ENCODE results near the gene GBF1. TPM values are rescaled to one million over a fixed set of nuclear protein-coding genes. Genes with fewer than 3 reads are reported as not detected.
"Not testable (repeated sequence)": the region's sequence is repeated elsewhere in the genome, so short reads cannot be mapped to it uniquely, and the experiment has no call there.

Gene GBF1
- total RNA-seq = 42.8 and 53.8 TPM in 2 replicates

GRCh38 chr10:102245082-102245931 lies at the start of gene GBF1:
Gene GBF1, plus strand, starts transcription at chr10:102245532. Its CDS starts 13,407 bp downstream, at chr10:102258939.
- peak; percentile 100 for DNase-seq (ENCODE audit: extremely low read depth, low read depth, low spot score)

DNA sequence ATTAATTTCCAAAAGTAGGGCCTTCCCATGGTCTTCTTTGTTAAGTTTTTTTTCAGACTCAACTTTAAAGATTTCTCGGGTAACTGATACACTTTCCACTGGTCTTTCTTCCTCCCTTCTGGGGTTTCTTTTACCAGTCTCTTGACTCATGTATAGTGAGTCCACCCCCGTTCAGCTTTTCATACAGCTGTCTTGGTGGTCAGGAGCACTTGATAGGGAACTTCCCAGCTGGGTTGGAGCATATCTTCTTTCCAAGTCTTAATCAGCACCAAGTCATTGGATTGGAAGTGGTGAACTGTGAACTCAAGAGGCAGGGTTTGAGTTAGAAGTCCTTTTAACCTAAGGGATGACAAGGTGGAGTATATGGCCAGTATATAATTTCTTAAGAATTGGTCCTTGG lies 48.4 kb upstream of the GBF1 start:
- DNase-seq (ENCODE audit: extremely low read depth, low read depth, low spot score) = no peak

DNA sequence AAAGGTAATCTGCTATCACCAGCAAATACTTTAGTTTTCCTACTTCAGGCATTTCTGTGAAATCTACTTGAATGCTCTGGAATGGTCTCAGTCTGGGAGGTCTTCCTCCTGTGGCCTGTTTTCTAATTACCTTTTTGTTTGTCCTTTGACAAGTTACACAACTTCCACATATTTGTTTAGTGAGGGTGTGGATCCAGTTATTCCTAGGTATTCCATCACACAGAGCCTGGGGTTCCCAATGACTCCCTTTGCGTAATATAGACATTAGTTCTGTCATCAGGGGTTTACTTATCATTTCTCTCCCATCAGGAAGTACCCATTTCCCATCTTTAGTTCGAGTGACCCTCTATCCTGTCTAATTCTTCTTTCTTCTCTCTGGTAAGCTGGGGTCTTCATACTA lies 47.3 kb upstream of the GBF1 start:
- no peak for DNase-seq (ENCODE audit: extremely low read depth, low read depth, low spot score)

DNA sequence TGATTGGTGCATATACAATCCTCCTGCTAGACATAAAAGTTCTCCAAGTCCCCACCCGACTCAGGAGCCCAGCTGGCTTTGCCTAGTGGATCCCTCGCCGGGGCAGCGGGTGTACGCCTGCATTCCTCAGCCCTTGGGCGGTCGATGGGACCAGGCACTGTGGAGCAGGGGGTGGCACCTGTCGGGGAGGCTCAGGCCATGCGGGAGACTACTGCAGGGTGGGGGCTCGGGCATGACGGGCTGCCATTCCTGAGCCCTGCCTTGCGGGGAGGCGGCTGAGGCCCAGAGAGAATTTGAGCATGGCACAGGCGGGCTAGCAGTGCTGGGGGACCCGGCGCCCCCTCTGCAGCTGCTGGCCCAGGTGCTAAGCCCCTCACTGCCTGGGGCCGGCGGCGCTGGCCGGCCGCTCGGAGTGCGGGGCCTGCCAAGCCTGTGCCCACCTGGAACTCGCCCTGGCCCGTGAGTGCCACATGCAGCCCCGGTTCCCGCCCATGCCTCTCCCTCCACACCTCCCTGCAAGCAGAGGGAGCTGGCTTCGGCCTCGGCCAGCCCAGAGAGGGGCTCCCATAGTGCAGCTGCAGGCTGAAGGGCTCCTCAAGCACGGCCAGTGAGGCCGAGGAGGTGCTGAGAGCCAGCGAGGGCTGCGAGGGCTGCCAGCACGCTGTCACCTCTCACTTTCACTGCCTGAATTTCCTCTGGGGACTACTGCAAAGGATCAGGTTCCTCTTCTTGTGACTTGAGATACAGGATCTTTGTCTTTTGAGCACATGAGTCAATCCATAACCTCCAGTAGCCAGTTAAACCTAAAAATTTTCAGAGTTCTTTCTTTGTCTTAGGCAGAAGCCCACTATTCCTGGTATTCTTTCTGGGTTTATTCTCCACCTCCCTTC lies 44.3 kb upstream of the GBF1 start:
- DNase-seq (ENCODE audit: extremely low read depth, low read depth, low spot score) = no peak

DNA sequence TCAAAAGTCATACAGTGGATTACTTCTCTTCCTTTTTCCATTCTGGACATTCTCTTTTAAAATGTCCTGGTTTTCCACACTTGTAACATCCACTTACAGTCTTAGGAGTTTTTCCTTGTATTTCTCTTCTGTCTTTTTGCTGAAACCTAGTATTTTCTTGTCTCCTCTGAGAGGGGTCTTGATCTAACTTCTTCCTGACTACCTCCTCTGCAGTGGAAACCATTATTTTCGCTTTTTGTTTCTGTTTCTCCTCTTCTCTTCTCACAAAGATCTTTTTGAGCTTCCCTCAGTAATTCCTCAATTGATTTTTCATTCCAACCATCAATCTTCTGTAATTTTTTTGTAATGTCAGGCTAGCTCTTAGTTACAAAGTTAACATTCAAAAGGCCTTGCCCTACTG lies 42.9 kb upstream of the GBF1 start:
- DNase-seq (ENCODE audit: extremely low read depth, low read depth, low spot score) = no peak

DNA sequence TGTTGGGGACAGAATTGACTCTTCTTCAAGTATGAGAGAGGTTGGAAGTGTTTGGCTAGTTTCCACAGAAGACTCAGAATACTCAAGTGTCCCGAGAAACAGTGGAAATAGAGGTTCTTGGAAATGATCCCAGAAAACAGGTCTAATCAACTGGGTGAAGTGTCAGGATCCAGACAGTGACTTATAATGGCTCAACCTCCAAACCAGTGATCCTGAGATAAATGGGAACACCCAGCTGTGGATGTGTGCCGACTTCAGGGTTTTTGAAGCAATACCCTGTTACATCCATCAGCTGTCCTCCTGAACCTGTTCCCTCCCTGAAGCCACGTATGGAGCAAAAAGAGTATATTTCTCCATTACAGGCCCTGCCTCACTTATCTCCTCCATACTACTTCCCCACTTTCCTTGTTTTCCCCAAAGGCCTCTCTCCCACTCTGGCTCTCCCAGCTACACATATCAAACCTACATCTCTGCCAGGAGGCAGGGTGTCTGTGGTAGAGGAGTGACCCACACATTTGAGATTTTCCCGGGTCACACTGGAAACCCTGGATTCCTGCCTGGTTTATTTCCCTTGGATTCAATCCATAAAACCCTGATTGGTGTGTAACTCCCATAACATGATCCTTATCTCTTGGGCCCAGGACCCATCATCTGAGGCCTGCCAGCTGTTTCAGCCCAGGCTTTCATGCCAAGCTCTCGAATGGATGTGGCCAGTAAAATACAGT lies 36.9 kb upstream of the GBF1 start:
- DNase-seq (ENCODE audit: extremely low read depth, low read depth, low spot score) = no peak

GRCh38 chr10:102211615-102212299 lies 33.6 kb upstream of the GBF1 start:
- DNase-seq (ENCODE audit: extremely low read depth, low read depth, low spot score) = no peak

DNA sequence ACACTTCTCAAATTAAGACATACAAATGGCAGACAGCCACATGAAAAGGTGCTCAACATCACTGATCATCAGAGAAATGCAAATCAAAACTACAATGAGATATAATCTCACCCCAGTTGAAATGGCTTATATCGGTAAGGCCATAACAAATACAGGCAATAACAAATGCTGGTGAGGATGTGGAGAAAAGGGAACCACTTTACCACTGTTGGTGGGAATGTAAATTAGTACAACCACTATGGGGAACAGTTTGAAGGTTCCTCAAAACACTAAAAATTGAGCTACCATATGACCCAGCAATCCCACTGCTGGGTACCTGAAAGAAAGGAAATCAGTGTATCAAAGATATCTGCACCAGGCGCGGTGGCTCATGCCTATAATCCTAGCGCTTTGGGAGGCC lies 31.7 kb upstream of the GBF1 start:
- not testable (repeated sequence) for DNase-seq (ENCODE audit: extremely low read depth, low read depth, low spot score)

GRCh38 chr10:102219370-102219769 lies 26.0 kb upstream of the GBF1 start:
- no peak for DNase-seq (ENCODE audit: extremely low read depth, low read depth, low spot score)

GRCh38 chr10:102220612-102221011 lies 24.7 kb upstream of the GBF1 start:
- no peak for DNase-seq (ENCODE audit: extremely low read depth, low read depth, low spot score)

DNA sequence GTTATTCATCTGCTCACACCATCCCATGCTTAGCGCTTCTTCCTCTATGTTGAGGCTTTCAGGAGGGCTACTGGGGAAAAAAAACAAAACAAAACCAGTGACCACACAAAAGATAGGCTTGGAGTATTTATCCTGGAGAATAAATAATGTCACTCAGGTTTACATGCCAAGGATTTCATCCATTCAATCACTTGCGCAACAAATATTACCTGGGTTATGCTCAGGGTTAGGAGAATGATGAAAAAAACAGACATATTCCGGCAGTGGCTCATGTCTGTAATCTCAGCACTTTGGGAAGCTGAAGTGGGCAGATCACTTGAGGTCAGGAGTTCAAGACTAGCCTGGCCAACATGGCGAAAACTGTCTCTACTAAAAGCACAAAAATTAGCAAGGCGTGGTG lies 22.5 kb upstream of the GBF1 start:
- no peak for DNase-seq (ENCODE audit: extremely low read depth, low read depth, low spot score)

DNA sequence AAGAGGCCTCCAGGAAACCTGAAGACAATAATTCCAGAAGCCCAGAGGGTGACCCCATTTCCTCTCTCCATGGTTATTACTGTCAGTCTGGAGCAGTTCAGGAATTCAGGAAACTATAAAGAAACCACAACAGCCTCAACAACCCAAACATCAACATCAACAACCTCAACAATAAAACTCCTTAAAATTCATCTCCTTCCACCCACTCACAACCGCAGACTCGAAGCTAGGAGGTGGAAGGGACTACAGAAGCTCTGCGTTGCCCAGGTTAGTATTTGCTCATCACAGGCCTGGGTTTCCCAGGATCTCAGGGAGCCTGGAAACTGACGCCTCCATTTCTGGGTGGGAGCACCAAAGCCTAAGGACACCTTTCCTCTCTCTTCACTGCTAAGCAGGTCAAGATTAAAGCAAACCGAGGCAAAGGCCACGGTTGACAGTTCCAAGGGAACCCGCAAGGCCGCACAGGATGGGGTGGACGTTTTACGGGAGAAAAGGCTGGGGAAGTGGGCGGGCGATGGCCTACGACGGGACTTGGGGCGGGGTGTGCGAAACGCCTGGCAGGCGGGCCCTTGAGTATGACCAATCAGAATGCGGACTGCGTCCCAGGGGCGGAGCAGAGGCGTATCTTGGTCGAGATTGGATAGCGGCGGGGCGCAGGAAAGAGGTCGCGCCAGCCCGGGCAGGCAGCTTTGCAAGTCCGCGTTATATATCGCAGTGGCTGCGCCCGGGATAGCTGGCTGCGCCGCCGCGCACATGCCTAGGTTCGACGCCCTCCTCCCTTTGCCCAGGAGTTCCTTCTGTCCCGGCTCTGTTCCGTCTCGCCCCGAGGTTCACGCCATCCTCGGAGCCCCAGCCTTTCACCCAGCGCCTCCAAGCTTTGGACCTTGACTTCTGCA lies 19.4 kb upstream of the GBF1 start, which contains the start of gene ELOVL3:
Gene ELOVL3, plus strand, starts transcription at position 654 of the 896 bp plus-strand sequence. CDS start 250 bp downstream, outside the sequence.
- DNase-seq (ENCODE audit: extremely low read depth, low read depth, low spot score) = peak; percentile 45

GRCh38 chr10:102226542-102226870 lies 18.8 kb upstream of the GBF1 start:
- no peak for DNase-seq (ENCODE audit: extremely low read depth, low read depth, low spot score)

DNA sequence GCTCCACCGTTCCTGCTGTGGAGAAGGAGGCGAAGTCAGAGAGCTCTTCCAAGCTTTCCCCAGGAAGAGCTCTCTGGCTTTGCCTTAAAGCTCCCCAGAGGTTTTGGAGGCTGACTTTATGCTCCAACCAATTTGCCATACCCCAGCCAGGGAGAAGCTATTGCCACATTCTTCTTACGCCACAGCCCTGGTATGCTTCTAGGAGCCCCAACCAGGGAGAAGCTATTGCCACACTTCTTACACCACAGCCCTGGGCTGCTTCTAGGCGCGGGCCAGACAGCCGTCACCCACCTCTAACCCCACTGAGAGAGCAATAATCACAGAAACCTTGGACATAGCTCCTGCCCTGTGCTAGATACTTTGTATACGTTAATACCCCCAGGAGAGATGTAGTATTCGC lies 18.3 kb upstream of the GBF1 start:
- DNase-seq (ENCODE audit: extremely low read depth, low read depth, low spot score) = no peak

DNA sequence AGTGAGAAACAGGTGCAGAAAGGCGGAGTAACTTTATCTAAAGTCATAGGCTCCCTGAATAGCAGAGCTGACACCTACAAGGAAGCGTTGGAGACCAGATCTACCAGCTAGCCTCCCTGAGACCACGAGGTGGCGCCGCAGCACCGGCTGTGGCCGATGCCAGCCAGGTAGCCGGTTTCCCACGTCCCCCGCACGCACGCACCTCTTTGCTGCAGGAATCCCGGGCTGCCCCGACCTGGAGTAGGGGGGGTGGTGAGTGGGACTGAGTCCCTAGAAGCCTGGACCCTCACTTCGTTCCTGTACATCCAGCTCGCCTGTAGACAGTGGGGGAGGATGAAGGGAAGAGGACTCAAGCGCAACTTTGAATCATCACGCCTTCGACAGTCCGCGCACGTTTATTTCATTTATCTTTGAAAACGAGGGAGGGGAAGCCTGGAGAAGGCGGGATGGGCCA lies 15.5 kb upstream of the GBF1 start:
- DNase-seq (ENCODE audit: extremely low read depth, low read depth, low spot score) = peak; percentile 42

- DNase-seq (ENCODE audit: extremely low read depth, low read depth, low spot score) = no peak
Observed at GRCh38 chr10:102230264-102230860, 15.0 kb upstream of the GBF1 start.

- DNase-seq (ENCODE audit: extremely low read depth, low read depth, low spot score) = no peak
Observed at GRCh38 chr10:102230861-102231356, 14.4 kb upstream of the GBF1 start.

- DNase-seq (ENCODE audit: extremely low read depth, low read depth, low spot score) = no peak
Observed at GRCh38 chr10:102231357-102232318, 13.7 kb upstream of the GBF1 start.
